Stimulated activated effector memory CD8-positive, alpha-beta T cell treated with anti-CD3 and anti-CD28 coated beads, Interleukin-12 subunit alpha, Interleukin-12 subunit beta, amount 100 ng/mL, for 72 hours (primary cell): ENCODE data around the gene PTPN6.

Source experiments
- ATAC-seq: fragments of 150-1000 bp; cut with Tn5 transposase; 2 replicates; pipeline ENCODE4 v1.10.0; 2021
- DNase-seq, 2 donors: peaks; one replicate each; pipeline ENCODE4 v3.0.0; 2021 to 2022; ENCODE audit warnings: low spot score in 2 of 2
- H3K27ac Mint-ChIP-seq: one replicate; pipeline ENCODE4 v1.8.0; 2022; ENCODE audit warnings: mild to moderate bottlenecking, mixed read lengths
- H3K36me3 Mint-ChIP-seq: one replicate; pipeline ENCODE4 v1.8.0; 2022; ENCODE audit warnings: mild to moderate bottlenecking, mixed read lengths
- H3K4me1 Mint-ChIP-seq: one replicate; pipeline ENCODE4 v1.8.0; 2022; ENCODE audit warnings: mixed read lengths
- H3K4me3 Mint-ChIP-seq: one replicate; pipeline ENCODE4 v1.8.0; 2022; ENCODE audit warnings: mild to moderate bottlenecking, mixed read lengths
- H3K9me3 Mint-ChIP-seq: one replicate; pipeline ENCODE4 v1.8.0; 2022; ENCODE audit warnings: mixed read lengths

PTPN6 gene

DNA sequence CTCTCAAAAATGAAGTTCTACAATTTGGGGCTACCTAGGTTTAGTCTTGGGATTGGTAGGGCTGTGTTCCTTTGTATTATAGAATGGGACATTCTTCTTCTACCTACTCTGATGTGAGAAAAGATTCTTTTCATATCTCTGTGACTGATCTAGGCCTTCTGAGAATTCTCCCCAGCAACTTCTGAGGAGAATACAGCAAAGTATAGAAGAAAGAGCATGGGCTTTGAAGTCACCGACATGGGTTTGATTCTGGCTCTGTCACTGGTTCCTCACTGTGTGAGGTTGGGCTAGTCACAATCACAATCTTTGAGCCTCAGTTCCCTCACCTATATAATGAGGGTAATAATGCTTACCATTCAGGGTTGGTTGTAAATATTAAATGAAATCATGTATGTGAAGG lies 18.4 kb upstream of the PTPN6 start:
- no peak for DNase-seq
- no peak overlapping the region for H3K4me3 Mint-ChIP-seq
- H3K4me1 Mint-ChIP-seq: peaks cover 72% of the 10 kb centered on the region
- no peaks in the 10 kb centered on the region for H3K9me3 Mint-ChIP-seq
- no peak for ATAC-seq
- H3K36me3 Mint-ChIP-seq: peaks cover 77% of the 10 kb centered on the region
- peak overlapping the region; percentile 39 for H3K27ac Mint-ChIP-seq

GRCh38 chr12:6934110-6934509 lies 17.0 kb upstream of the PTPN6 start:
- ATAC-seq (no peak), DNase-seq (no peak)
- Mint-ChIP-seq H3K4me1 (peaks cover 74% of the 10 kb centered on the region), H3K9me3 (no peaks in the 10 kb centered on the region), H3K36me3 (peaks cover 81% of the 10 kb centered on the region), H3K4me3 (no peak overlapping the region), H3K27ac (peak overlapping the region; percentile 66)

DNA sequence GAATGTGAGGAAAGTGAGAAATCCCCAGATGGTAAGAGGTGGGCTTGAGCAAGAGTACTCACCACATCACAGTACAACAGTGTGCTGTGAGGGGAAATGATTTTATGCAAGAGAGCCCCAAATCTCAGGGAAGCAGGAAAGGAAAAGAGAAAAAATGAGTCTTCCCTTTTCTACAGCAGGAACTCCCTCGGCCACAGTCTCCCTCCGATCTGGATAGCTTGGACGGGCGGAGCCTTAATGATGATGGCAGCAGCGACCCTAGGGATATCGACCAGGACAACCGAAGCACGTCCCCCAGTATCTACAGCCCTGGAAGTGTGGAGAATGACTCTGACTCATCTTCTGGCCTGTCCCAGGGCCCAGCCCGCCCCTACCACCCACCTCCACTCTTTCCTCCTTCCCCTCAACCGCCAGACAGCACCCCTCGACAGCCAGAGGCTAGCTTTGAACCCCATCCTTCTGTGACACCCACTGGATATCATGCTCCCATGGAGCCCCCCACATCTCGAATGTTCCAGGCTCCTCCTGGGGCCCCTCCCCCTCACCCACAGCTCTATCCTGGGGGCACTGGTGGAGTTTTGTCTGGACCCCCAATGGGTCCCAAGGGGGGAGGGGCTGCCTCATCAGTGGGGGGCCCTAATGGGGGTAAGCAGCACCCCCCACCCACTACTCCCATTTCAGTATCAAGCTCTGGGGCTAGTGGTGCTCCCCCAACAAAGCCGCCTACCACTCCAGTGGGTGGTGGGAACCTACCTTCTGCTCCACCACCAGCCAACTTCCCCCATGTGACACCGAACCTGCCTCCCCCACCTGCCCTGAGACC lies 15.6 kb upstream of the PTPN6 start:
- H3K4me3 Mint-ChIP-seq: peak overlapping the region; percentile 84
- ATAC-seq: no peak
- DNase-seq: no peak
- H3K4me1 Mint-ChIP-seq: peaks cover 76% of the 10 kb centered on the region
- H3K9me3 Mint-ChIP-seq: no peaks in the 10 kb centered on the region
- H3K36me3 Mint-ChIP-seq: peaks cover 87% of the 10 kb centered on the region
- H3K27ac Mint-ChIP-seq: peak overlapping the region; percentile 97

GRCh38 chr12:6936194-6936635 lies 14.9 kb upstream of the PTPN6 start:
- no peak for DNase-seq
- H3K36me3 Mint-ChIP-seq: peaks cover 89% of the 10 kb centered on the region

GRCh38 chr12:6936636-6937480 lies 14.3 kb upstream of the PTPN6 start:
- peaks cover 71% of the 10 kb centered on the region for H3K4me1 Mint-ChIP-seq
- H3K4me3 Mint-ChIP-seq: peak overlapping the region; percentile 84
- H3K36me3 Mint-ChIP-seq: peaks cover 87% of the 10 kb centered on the region

More at GRCh38 chr12:6936194-6936635, 14.9 kb upstream of the PTPN6 start:
- H3K9me3 Mint-ChIP-seq: no peaks in the 10 kb centered on the region
- peak overlapping the region; percentile 97 for H3K27ac Mint-ChIP-seq
- peaks cover 73% of the 10 kb centered on the region for H3K4me1 Mint-ChIP-seq
- no peak for ATAC-seq
- peak overlapping the region; percentile 84 for H3K4me3 Mint-ChIP-seq

GRCh38 chr12:6937481-6938352 lies 13.4 kb upstream of the PTPN6 start:
- Mint-ChIP-seq H3K4me3 (peak overlapping the region; percentile 84), H3K9me3 (no peaks in the 10 kb centered on the region), H3K27ac (peak overlapping the region; percentile 97), H3K36me3 (peaks cover 94% of the 10 kb centered on the region), H3K4me1 (peaks cover 70% of the 10 kb centered on the region)
- ATAC-seq (peak; percentile 96), DNase-seq (peak; percentile 85 to 94)

More at GRCh38 chr12:6936636-6937480, 14.3 kb upstream of the PTPN6 start:
- Mint-ChIP-seq H3K27ac (peak overlapping the region; percentile 97), H3K9me3 (no peaks in the 10 kb centered on the region)
- ATAC-seq (peak; percentile 24), DNase-seq (peak in 1 of 2 donors; percentile 71)

DNA sequence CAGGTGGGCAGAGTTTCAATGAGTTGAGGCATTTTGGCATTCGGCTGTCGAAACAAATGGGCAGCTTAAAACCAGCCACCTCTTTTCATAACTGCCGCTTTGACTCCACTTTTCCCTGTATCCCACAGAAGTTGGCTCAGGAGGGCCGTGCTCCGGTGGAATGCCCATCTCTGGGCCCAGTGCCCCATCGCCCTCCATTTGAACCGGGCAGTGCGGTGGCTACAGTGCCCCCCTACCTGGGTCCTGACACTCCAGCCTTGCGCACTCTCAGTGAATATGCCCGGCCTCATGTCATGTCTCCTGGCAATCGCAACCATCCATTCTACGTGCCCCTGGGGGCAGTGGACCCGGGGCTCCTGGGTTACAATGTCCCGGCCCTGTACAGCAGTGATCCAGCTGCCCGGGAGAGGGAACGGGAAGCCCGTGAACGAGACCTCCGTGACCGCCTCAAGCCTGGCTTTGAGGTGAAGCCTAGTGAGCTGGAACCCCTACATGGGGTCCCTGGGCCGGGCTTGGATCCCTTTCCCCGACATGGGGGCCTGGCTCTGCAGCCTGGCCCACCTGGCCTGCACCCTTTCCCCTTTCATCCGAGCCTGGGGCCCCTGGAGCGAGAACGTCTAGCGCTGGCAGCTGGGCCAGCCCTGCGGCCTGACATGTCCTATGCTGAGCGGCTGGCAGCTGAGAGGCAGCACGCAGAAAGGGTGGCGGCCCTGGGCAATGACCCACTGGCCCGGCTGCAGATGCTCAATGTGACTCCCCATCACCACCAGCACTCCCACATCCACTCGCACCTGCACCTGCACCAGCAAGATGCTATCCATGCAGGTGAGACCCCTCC lies 12.6 kb upstream of the PTPN6 start:
- ATAC-seq: no peak
- DNase-seq: no peak
- no peaks in the 10 kb centered on the region for H3K9me3 Mint-ChIP-seq
- H3K27ac Mint-ChIP-seq: peak overlapping the region; percentile 97
- H3K4me1 Mint-ChIP-seq: peaks cover 76% of the 10 kb centered on the region
- H3K36me3 Mint-ChIP-seq: peaks cover 95% of the 10 kb centered on the region
- peak overlapping the region; percentile 84 for H3K4me3 Mint-ChIP-seq

DNA sequence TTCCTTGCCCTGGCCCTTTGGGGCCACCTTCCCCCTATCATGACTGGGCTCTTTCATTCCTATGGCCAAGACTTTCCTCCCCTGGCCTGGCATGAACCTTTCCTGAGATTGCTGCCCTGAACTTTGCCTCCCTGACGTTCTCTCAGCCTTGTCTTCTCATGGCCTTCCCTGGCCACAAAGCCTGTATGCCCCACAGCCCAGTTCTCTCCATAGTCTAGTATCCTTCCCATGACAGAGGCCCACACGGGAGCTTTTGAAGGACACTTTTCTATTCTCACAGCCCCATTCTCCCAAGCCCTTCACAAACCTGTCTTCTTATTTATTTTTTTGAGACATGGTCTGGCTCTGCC lies 12.0 kb upstream of the PTPN6 start:
- Mint-ChIP-seq H3K4me3 (peak overlapping the region; percentile 84), H3K4me1 (peaks cover 76% of the 10 kb centered on the region), H3K27ac (peak overlapping the region; percentile 97), H3K9me3 (no peaks in the 10 kb centered on the region), H3K36me3 (peaks cover 95% of the 10 kb centered on the region)
- ATAC-seq: no peak
- no peak for DNase-seq

GRCh38 chr12:6941267-6941666 lies 9.9 kb upstream of the PTPN6 start:
- Mint-ChIP-seq H3K4me3 (no peak overlapping the region), H3K36me3 (peaks cover 95% of the 10 kb centered on the region), H3K4me1 (peaks cover 72% of the 10 kb centered on the region), H3K27ac (peak overlapping the region; percentile 97), H3K9me3 (no peaks in the 10 kb centered on the region)
- no peak for ATAC-seq
- DNase-seq: no peak

GRCh38 chr12:6941782-6942181 lies 9.4 kb upstream of the PTPN6 start:
- Mint-ChIP-seq H3K9me3 (no peaks in the 10 kb centered on the region), H3K27ac (peak overlapping the region; percentile 99), H3K36me3 (peaks cover 95% of the 10 kb centered on the region), H3K4me1 (peaks cover 72% of the 10 kb centered on the region), H3K4me3 (no peak overlapping the region)
- ATAC-seq (no peak), DNase-seq (no peak)

DNA sequence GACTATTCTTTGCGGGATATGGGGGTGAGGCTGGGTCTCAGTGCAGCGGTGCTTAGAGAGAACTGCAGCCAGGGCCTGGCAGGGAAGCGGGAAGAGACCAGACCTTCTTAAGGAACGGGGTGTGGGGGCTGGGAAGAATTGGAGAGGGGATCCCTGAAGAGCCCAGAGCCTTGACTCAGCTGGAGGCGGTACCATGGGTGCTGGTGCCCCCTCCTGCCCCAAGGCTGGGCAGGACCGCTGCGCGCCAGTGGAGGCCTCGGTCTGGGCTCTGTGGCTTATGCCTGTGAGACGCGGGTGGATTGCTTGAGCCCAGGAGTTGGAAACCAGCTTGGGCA lies 8.9 kb upstream of the PTPN6 start:
- H3K4me1 Mint-ChIP-seq: peaks cover 74% of the 10 kb centered on the region
- ATAC-seq (no peak), DNase-seq (no peak)
- peaks cover 96% of the 10 kb centered on the region for H3K36me3 Mint-ChIP-seq
- peak overlapping the region; percentile 99 for H3K27ac Mint-ChIP-seq
- H3K4me3 Mint-ChIP-seq: peak overlapping the region; percentile 80
- no peaks in the 10 kb centered on the region for H3K9me3 Mint-ChIP-seq

- Mint-ChIP-seq H3K9me3 (no peaks in the 10 kb centered on the region), H3K27ac (peak overlapping the region; percentile 99), H3K4me1 (peaks cover 78% of the 10 kb centered on the region), H3K4me3 (peak overlapping the region; percentile 80), H3K36me3 (peaks cover 89% of the 10 kb centered on the region)
- DNase-seq (peak in 1 of 2 donors; percentile 84), ATAC-seq (peak; percentile 61)
These were observed 7.8 kb upstream of the PTPN6 start for GRCh38 chr12:6943389-6943721.

- Mint-ChIP-seq H3K4me3 (peak within 1 kb of the TSS; percentile 80), H3K36me3 (peaks cover 86% of the 10 kb centered on the region), H3K4me1 (peaks cover 82% of the 10 kb centered on the region), H3K27ac (peak within 1 kb of the TSS; percentile 99), H3K9me3 (no peaks in the 10 kb centered on the region)
- peak; percentile 81 for ATAC-seq
- DNase-seq: peak in 1 of 2 donors; percentile 89
These were observed 7.3 kb upstream of the PTPN6 start, which contains the start of the genes C12orf57 and RNU7-1 for GRCh38 chr12:6943722-6944380. Gene C12orf57 (plus strand): TSS chr12:6944022. CDS start chr12:6944122, 100 bp downstream. Gene RNU7-1 (plus strand): TSS chr12:6943816.
